DOHH2 (cell line): ENCODE data around the gene DAAM1.

Experiments used
- EZH2phosphoT487 ChIP-seq: fragments of 200-600 bp; sonication (generic); IDR thresholded peaks from 2 replicates; pipeline ENCODE4 v1.6.1; 2017; ENCODE audit warnings: borderline replicate concordance, mild to moderate bottlenecking, antibody characterized with exemption, low read length, moderate library complexity, mixed read lengths
- TF ChIP-seq, protein P1 (sequence below): fragments of 200-600 bp; sonication (generic); IDR thresholded peaks from one replicate; pipeline ENCODE4 v1.5.1; 2014; ENCODE audit warnings: antibody characterized with exemption, mild to moderate bottlenecking, low read depth, low read length; ENCODE audit not compliant: poor library complexity, severe bottlenecking

GRCh38 chr14:59360923-59361794 is 172.7 kb downstream of the DAAM1 start:
- TF ChIP-seq, protein P1, sequence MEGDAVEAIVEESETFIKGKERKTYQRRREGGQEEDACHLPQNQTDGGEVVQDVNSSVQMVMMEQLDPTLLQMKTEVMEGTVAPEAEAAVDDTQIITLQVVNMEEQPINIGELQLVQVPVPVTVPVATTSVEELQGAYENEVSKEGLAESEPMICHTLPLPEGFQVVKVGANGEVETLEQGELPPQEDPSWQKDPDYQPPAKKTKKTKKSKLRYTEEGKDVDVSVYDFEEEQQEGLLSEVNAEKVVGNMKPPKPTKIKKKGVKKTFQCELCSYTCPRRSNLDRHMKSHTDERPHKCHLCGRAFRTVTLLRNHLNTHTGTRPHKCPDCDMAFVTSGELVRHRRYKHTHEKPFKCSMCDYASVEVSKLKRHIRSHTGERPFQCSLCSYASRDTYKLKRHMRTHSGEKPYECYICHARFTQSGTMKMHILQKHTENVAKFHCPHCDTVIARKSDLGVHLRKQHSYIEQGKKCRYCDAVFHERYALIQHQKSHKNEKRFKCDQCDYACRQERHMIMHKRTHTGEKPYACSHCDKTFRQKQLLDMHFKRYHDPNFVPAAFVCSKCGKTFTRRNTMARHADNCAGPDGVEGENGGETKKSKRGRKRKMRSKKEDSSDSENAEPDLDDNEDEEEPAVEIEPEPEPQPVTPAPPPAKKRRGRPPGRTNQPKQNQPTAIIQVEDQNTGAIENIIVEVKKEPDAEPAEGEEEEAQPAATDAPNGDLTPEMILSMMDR = no peak
- TF ChIP-seq EZH2phosphoT487 = no peak
